ENCODE measurements around the gene CYP2W1. TPM values are rescaled to one million over a fixed set of nuclear protein-coding genes. Genes with fewer than 3 reads are reported as not detected.

CYP2W1 gene
- total RNA-seq, 1 donor from 2014 or later = 19.1 TPM

- DNase-seq = peak; percentile 6
Observed at GRCh38 chr7:1015196-1016121, 32.5 kb downstream of the CYP2W1 start.

- DNase-seq = no peak
Observed at GRCh38 chr7:1016577-1017531, 33.9 kb downstream of the CYP2W1 start.

GRCh38 chr7:1017586-1018333, 34.8 kb downstream of the CYP2W1 start:
- DNase-seq = no peak

- DNase-seq = no peak
Observed at GRCh38 chr7:1018334-1018695, 35.3 kb downstream of the CYP2W1 start.

GRCh38 chr7:1019255-1019785, 36.3 kb downstream of the CYP2W1 start:
- DNase-seq = no peak

GRCh38 chr7:1019789-1020610, 37.0 kb downstream of the CYP2W1 start:
- peak; percentile 0 for DNase-seq

- DNase-seq = no peak
Observed at GRCh38 chr7:1020849-1021251, 37.9 kb downstream of the CYP2W1 start.

- DNase-seq = no peak
Observed at GRCh38 chr7:1021366-1021765, 38.4 kb downstream of the CYP2W1 start.

- DNase-seq = no peak
Observed at GRCh38 chr7:1021931-1022330, 39.0 kb downstream of the CYP2W1 start.

GRCh38 chr7:1022356-1022755, 39.4 kb downstream of the CYP2W1 start:
- DNase-seq = no peak

- DNase-seq = no peak
Observed at GRCh38 chr7:1022801-1023465, 40.0 kb downstream of the CYP2W1 start.

GRCh38 chr7:1024331-1024841, 41.4 kb downstream of the CYP2W1 start:
- no peak for DNase-seq

GRCh38 chr7:1024876-1025742, 42.1 kb downstream of the CYP2W1 start:
- DNase-seq = no peak

- peak; percentile 94 for DNase-seq
Observed at GRCh38 chr7:1025743-1026581, 43.0 kb downstream of the CYP2W1 start.

- DNase-seq = peak; percentile 47
Observed at GRCh38 chr7:1026721-1027161, 43.8 kb downstream of the CYP2W1 start.

GRCh38 chr7:1027242-1028043, 44.5 kb downstream of the CYP2W1 start:
- peak; percentile 53 for DNase-seq
